ENCODE results near the gene CST7.

The CST7 gene

DNA sequence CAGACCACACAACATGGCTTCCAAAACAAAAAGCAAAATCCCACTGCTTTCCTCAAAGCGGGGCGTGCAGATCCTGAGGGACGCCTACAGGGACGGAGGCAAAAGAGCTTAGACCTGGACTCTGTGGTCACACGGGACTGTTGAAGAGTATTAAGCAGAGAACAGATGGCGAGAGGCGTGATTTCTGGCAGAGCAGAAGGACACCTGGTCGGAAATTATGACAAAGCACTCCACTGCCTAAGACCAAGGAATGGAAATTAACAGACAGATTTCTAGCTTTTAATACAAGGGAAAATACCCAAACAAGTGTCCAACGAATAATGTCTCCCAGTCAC is 15.4 kb downstream of the CST7 start:
- no peak for DNase-seq

GRCh38 chr20:24965065-24965919 is 16.2 kb downstream of the CST7 start:
- no peak for DNase-seq

DNA sequence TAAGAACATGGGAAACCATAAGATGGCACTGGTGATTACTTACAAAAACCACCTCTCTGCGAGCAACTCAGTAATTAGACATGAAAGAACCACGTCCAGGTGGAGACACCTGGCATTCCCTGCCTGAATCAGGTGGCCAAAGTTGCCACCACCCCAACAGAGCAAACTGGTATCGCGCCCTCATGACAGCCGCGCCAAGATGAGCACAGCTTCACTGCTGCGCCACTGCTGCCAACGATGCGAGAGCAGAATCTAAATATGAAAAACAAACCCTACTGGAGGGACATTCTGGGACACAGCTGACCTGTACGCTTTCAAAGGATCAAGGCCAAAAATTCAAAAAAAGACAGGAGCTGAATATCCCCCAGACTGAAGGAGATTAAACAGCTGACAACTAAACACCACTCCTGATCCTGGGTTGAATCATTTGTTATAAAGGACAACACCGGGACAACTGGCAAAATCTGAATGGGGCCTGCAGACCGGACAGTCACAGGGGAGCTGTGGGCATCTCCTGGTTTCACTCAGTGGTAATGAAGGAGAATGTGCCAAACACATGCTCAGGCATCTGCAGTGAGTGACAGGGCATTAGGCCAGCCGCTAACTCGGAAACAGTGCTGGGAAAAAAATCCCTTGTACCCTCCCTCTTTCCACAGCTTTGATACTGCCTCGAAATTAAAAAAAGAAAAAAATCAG is 17.4 kb downstream of the CST7 start:
- DNase-seq: no peak

- DNase-seq: no peak
These were observed 19.3 kb downstream of the CST7 start for GRCh38 chr20:24968278-24968800.

DNA sequence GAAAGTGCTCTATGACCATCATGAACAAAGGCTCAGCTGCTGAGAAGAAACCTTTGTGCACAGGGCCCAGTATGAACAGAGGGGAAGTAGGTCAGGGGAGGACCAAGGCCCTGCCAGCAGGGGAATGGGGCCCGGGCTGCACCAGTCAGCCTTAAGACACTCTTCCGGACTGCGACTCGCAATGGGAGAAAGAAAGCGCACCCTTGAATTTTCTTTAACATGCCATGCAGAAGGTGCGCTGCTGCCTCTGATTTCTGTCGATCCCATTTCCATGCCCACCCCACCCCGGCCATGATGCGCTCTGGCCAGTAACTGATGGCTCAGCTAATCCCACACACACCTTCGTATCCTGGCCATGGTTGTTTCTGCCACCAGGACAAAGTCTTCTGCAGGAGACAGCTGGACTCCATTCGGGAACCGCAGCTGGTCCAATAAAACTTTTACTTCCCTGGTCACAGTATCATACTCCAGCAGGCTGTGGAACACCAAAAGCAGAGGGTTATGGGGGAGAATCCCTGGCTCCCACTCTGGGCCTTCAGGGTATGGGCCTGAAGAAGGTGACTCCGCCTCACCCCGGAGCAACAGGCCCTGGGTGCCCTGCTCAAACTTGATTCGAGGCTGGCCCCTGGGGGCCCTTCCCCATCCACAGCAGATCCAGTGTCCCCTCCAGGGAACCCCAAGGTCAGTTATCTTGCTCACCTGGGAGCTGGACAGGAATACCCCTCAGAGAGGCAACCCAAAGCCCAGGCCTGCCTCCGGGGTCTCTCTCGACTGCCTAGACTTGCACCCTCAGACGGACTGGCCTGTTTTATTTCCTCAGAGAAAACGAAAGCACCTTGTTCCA is 20.3 kb downstream of the CST7 start:
- DNase-seq: no peak

- DNase-seq: no peak
These were observed 21.0 kb downstream of the CST7 start for GRCh38 chr20:24970030-24970553.

DNA sequence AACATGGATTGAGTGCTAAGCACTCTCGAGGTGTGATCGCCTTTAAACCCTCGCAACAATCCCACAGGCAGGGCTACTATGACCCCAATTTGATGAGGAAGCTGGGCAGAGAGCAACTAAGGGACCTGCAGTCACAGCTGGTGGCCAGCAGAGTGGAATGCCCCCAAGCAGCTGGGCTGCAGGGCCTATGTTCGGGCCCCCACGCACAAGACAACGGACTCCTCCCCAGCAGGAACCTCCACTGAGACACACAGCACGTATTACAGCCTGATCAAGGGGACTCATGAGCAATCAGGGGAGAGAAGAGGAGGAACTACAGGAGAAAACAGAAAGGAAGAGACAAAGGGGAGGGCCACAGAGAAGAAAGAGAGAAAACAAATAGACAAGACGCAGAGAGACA is 21.7 kb downstream of the CST7 start:
- DNase-seq: no peak

- DNase-seq: no peak
These were observed 22.5 kb downstream of the CST7 start for GRCh38 chr20:24971376-24972101.

- no peak for DNase-seq
These were observed 23.3 kb downstream of the CST7 start for GRCh38 chr20:24972341-24972740.

- no peak for DNase-seq
These were observed 28.3 kb downstream of the CST7 start for GRCh38 chr20:24977336-24977735.

GRCh38 chr20:24977797-24978196 is 28.7 kb downstream of the CST7 start:
- DNase-seq: no peak

DNA sequence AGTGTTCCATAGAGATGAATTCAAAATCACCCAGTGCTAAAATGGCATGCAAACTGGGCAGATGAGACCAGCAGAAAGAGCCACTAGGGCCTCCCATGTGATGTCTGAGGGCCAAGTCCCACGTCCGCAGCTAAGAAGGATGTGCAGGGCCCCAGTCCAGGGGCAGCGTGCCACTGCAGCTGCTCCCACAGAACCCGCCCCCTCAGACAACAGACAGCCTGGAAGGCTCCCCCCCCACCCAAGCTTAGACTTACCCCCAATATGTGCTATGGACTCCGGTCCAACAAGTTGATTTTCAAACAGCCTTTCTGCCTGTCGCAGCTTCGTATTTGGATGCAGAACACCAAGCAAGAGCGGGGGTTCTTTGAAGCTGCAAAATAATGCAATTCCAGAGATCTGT is 29.4 kb downstream of the CST7 start:
- DNase-seq: no peak

GRCh38 chr20:24979036-24979960 is 30.2 kb downstream of the CST7 start:
- no peak for DNase-seq

GRCh38 chr20:24980291-24981053 is 31.4 kb downstream of the CST7 start:
- no peak for DNase-seq

DNA sequence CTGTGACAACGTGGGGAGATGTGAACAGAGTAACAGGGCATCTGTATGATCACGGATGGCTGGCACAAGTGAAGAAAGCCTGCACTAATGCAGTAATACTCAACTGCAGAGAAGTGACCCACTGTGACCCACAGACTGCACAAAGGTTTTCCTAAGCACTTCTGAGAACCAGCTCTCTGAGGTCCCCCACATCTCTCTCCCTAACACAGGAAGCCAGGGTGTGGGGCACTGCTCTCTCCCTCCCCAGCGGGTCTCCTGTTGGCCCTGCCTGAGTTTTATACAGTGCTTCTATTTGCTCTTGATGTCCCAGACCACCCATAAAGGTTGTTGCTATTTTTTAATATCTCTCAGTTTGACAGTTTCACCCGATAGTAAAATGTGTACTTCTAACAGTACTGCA is 32.2 kb downstream of the CST7 start:
- no peak for DNase-seq

GRCh38 chr20:24981790-24982189 is 32.7 kb downstream of the CST7 start:
- DNase-seq: no peak

GRCh38 chr20:24983896-24984295 is 34.8 kb downstream of the CST7 start:
- DNase-seq: no peak

- DNase-seq: no peak
These were observed 36.0 kb downstream of the CST7 start for GRCh38 chr20:24984961-24985640.

GRCh38 chr20:24985802-24986201 is 36.7 kb downstream of the CST7 start:
- no peak for DNase-seq
